HG03025 (cell line): Measurements from ENCODE around the gene CBL.

Experiments used
- ATAC-seq: cut with Tn5 transposase; IDR thresholded peaks from one replicate; pipeline ENCODE4 v1.9.1; 2021; ENCODE audit warnings: mild to moderate bottlenecking, moderate library complexity; ENCODE audit not compliant: unreplicated experiment, low FRiP score

The CBL gene

DNA sequence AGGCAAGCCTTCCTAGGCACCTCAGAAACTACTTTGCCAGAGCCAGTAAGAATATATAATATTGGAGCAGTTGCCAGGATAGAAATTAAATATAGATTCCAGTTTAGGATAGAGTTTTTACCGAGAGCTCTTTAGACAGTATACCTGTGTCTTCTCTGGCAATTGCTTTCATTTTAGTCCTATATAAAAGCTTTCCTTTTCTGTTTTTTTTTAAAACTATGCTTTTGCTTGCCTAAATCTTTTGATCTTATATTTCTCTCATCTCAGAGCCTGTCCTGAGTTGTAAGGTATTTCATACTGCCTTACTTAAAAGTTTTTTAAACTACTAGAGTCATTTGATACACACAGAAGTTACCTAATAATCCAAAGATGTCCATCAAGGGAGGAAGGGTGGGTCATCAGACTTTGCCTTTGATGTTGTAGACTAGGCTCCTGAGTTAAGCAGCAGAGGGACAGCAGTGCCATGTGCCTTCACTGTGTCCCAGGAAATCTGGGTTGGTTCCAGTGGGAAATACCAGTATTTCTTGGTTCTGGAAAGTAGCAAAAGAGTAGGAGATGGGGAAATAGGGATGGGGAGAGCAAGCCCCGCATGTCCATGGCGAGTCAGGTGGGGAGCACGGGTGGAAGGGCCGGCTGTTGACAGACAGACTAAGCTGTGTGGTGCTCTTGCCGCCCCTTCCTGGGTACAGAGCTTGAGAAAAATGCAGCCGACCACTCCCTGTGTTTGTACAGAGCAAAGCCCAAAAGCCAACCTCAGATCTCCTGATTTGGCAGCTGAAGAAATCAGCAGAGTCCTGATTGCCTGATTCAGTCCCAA lies 99.6 kb downstream of the CBL start:
- ATAC-seq = no peak

DNA sequence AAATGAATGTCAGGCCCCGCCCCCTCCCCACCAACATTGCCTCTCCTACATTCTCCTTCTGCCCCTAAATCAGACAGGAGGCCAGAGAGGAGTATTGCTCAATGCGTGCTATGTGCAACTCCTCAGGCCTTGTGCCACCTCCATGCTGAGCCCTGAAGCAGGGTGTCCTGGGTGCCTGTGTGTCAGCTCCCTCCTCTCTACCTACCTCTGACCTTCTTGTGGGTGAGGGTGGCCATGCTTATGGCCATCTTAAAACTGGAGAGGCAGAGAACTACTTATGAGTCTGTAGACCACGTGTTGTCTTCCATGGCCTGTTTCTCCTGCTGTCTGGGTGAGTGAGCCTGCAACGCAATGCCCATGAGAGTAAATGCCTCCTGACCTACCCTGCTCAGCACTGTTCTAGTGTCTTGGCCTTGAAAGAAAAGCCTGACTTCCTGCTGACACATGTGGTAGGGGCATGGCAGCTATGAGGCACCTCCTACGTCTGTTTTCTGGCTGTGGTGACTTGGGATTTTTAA lies 100.3 kb downstream of the CBL start:
- ATAC-seq = no peak

DNA sequence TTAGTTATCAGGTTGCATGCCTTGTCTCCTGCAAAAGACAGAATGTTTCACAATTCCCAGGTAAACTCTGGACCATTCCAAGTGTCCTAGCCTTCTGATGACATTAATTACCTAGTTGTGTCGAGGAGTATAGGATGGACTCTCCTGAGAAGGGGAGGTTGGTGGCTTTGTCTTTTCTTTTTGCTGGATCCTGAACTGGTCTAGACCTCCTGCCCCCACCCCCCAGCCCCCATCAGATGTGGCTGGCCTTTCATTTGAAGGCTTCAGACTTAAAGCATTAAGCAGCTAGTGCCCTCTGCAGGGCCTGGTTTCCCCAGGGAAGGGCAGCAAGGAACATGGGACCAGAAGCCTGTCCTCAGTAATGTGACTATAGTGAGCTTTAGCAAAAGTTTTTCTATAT lies 101.1 kb downstream of the CBL start:
- ATAC-seq = no peak

DNA sequence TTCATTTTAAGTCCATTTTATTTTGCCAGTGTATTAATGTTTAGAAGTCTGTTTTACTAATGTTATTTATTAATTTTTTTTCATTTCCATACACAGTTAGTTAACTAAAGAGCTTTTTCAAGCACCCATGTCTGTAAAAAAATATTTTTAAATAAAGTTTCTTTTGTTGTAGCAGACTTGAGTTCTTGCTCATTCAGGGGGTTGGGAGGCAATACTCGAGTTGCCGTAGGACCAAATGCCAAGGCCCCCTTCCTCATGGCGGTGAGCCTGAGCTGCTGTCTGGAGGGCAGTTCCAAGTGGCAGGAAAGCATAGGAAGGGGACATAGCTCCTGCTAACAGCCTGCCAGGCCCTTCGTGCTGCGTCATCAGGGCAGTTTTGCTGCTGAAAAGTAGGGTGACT lies 101.8 kb downstream of the CBL start:
- no peak for ATAC-seq

DNA sequence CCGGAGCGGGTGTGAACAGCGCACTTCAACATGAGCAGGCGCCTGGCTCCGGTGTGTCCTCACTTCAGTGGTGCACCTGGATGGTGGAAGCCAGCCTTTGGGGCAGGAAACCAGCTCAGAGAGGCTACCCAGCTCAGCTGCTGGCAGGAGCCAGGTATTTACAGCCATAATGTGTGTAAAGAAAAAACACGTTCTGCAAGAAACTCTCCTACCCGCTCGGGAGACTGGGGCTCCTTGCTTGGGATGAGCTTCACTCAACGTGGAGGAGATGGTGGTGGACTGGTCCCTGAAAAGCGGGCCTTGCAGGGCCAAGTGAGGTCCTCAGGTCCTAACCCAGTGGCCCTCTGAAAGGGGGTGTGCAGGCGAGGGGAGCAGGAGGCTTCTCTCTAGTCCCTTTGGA lies 103.3 kb downstream of the CBL start:
- ATAC-seq = no peak

DNA sequence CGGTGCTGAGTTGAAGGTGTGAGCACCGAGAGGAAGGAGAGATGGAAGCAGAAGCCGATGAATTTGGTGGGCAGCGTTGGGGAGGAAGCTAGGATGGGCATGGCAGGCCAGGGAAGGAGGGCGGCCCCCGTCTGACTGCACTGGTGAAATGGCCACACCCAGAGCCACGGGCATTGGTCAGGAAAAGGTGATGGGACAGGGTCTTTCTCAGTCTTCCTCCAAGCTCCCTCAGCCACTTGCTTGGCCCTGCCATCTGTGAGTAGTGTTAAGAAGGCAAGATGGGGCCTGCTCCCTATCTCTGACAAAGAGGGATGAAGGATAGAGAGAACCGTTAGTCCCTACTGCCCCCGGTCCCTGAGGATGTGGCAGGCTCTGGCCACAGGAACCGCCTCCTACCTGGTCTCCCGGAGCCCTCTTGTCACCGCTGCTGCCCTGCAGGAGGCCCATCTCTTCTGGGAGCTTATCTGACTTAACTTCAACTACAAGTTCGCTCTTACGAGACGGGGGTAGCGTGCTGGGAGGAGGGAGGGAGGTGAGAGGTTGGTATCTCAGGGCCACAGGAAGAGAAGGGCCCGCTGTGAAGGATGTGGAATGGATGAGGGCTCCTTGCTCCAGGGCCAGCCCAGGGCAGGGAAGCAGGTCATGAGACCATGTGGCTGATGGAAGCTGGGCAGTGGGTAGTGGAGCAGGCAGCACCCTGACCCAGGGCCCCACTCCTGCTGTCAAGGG lies 104.0 kb downstream of the CBL start:
- no peak for ATAC-seq

DNA sequence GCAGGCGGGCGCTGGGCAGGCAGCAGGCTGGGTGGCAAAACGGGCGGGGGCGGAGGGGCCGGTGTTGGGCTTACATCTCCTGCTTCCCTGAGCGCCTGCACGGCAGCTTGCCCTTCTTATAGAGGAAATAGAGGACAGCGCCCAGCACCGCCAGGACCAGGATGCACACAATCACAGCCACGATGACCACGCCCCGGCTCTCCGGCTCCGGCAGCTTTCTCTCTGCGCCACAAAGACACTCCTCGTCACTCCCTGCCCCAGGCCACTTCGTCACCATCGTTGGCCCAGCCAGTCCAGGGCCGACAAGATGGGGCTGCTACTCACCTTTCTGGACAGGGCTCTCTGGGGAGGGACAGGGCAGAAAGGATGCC lies 104.5 kb downstream of the CBL start:
- no peak for ATAC-seq

DNA sequence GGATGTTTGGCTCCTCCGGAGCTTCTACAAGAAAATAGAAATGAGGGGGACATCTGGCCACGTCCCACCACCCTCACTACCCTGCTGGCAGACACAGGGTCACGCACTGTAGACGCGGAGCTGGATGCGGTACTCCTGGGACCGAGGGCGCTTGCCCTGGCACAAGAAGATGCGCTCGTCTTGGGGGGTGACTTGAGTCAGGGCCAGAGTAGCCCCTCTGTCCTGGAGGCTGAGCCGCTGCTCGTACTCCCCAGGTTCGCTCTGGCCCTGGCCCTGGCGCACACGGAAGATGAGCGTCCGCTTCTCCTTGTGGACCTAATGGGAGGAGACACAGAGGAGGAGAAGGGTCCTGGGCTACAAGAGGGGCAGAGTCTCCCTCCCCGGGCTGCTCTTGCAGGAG lies 108.6 kb downstream of the CBL start:
- no peak for ATAC-seq

DNA sequence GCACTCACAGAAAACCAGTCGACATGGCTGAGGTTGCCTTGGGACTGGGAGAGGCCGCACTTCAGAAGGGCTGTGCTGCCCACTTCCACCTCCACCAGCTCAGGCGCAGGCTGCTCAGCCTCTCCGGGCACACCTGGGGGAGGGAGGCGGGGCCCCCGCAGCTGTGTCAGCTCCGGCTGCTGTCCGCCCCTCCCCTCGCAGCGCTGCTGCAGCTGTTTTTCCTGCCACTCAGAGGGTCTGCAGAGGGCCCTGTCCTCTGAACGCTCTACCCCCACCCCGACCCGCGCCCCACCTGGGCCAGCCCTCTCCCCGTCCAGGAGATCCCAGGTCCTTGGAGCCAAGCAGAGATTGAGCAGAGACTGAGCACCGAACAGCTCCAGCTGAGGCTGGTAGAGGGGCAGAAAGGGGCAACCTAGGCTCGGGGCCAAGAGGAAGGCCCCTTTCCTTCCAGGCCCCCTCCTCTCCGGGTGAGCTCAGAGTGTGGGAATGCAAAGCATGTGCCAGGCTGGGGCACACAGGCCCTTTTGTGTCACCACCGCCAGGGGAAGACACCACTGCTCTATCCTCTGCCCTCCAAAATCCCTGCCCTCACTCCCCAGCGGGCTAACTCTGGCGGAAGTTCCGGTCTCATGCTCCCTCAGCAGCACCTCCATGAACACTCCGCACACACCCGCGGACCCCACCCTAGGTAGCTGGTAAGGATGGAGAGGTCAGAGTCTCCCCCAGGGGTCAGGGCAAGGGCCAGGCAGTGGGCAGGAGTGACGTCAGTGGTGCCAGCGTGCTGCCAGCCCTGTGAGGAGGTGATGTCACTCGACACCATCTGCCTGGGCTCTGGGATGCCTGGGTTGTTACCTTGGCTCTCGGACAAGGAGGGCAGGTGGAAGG lies 109.2 kb downstream of the CBL start:
- no peak for ATAC-seq

DNA sequence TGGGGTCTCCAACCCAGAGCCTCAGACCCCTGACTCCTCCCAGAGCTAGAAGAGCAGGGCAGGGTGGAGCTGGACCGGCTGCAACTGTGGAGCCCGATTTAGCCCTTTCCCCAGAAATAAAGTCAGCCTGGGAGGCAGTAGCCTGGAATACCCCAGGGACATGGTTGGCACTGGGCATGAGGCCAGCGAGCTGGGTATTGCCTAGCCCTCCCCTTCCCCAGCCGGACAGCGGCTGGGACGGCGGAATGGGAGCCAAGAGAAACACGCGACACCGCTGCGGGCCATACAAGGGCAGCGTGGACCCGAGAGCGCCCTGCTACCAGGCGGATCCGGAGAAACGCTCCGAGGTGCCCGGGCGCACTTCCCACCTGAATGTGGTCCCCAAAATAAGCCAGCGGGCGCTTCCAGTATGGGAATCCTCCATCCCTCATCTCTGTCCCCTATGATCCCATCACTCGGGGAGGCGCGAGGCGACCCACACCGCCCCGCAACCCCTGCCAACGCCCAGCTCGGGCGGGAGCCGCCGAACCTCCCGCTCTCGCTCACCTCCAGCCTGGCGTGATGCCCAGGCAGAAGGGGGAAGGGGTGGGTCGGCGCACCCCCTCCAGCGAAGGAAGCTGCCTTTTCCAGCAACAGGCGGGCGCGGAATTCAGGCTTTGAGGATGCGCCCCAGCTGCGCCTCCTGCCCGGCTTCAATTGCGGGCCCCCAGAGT lies 110.0 kb downstream of the CBL start:
- no peak for ATAC-seq

DNA sequence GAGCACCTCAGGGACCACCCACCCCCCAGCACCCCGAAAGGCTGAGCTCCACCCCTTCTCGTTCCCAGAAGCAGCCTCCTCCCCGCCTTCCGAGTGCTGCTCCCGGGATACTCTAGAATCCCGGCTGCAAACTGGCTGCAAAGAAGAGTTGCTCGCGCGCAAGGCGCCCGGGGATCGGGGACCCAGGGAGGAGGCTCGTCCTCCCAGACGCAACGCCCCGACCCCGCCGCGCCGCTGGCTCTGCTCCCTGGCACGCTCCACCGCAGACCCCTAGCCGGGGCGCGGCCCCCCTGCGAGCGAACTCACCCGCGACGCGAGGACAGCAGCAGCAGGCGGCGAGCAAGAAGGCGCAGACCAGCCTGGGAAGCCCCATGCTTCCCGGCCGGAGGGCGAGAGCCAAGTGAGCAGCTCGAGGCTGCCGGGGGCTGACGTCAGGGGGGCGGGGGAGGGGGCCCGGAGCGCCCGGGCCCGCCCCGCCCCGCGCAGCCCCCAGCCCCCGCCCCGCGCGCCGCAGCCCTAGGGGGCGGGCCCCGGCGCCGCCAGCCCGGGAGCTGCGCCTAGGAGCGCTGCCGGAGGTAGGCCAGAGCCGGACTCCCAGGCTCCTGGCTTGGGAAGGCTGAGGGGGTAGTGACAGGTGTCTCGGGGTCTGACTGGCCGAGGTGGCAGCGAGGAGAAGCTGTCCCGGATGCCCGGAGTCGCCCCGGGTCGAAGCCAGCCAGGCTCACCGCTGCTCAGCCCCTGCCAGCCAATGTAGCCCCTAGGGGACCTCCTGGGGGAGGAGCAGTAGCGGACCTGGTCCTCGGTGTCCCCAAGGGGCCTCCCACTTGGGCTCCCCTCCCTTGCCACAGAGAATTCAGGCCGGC lies 110.8 kb downstream of the CBL start, which contains the start of gene MCAM:
MCAM (minus strand) TSS at position 402 of the 863 bp plus-strand sequence; CDS start at position 373, 29 bp downstream.
- ATAC-seq = no peak

DNA sequence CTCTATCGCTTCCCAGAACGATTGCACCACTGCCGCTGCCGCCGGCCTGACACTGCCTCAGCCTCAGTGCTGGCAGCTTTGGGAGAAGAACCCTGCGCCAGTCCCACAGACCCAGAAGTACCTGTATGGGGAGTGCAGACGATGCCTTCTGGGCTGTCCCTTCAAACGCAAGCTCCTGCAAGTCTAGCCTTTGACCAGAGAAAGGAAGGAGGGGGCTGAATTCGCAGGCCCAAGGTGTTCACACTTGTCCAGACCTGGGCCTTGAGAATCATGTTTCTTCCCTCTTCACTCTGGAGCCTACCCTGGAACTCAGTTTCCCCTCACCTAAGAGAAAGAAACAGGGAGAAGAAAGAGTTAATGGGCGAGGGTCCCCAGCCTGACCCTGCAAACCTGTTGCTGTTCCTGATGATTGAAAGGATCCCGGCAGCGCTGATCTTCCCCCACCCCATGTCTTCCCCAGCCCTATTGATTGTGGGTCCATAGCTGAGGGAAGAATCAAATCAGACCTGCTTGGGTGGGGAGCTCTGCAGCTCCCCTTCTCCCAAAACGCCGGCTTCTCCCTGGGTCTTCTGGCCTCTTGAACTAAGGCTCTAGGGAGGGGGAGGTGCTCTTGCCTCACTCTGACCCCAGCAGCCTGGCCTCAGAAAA lies 111.6 kb downstream of the CBL start:
- ATAC-seq = no peak

DNA sequence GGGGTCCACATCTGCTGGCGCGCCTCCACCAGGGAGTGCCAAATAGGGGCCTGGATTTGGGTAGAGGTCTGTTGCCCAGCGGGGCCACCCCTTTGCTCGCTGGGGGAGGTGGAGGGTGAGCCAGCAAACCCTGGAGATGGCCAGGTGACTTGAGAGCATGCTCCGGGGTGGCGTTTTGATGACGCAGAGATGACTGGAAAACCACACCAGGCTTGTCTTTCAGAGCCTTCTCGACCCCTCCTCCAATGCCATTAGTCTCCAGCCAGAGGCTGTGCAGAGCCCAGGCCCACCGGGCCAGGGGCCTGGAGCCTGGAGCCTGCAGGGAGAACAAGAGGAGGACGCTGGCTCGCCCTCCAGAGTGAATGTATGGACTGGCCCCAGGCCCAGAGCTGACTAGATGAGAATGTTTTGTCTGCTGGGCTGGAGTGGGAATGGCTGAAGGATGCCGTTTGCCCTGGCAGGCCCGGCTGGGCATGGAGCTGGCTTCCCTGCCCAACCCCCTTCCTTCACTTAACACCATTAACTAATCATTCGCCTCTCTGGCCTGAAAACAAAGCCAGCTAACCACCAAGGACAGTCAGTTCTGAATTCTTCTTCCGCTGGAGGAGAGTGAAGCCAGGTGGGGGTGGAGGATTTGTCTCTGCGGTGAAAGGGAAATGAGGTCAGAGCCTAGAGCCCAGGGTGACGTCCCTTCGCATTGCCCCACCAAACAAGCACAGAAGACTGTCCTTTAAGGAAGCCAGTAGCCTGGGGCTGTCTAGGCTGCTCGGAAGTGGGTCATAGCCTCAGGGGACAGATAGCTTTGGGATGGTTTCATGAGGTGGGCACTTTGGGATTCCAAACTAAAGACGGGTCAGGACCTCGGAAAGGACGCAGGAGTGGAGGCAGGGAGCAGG lies 112.3 kb downstream of the CBL start:
- no peak for ATAC-seq

DNA sequence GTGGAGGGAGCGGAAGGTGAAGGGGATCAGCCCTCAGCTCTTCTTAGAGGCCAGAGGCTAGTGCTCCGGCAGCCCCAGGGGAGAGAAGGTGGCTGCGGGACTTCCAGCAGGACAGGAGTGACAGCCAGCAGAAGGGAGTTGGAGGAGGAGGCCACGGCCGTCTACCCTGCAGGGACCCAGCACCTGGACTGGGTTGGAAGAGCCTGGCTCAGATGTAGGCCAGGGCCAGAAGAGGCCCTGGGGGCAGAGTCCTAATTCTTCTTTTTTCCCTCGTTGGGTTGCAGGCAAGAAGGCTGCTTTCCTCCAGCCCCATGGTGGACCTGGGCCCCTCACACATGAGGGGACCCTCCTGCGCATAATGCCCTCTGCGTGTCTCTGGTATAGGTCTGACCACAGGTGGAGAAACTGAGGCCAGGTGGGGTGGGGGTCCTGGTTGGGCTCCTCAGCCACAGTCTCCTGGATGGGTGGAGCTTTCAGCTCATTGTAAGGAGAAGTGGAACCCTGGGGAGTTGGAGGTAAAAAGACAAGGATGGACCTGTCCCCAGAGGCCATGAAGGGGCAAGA lies 113.1 kb downstream of the CBL start:
- no peak for ATAC-seq

DNA sequence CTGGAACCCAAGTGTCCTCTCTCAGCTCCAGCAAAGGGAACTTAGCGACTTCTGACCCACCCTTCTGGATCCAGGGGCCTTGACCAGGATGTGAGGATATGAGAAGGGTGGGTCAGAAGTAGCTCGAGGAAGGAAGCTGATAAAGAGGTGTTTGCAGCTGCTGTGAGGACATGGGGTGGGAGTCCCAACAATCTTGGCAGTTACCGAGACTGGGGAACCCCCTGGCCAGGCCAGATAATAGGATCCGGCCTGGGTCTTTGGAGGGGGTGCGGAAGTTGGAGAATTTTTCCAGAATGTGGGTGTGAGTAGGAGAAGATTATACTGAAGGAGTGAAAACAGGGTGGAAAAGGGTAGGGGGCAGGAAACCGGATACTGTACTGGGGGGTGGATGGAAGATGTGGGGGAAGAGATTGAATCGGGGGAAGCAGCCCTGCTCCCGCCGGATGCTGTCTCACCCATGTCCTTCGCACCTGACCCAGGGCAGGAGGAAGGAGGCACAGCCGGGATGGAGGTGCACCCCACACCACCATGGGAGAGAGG lies 113.6 kb downstream of the CBL start:
- ATAC-seq = no peak

DNA sequence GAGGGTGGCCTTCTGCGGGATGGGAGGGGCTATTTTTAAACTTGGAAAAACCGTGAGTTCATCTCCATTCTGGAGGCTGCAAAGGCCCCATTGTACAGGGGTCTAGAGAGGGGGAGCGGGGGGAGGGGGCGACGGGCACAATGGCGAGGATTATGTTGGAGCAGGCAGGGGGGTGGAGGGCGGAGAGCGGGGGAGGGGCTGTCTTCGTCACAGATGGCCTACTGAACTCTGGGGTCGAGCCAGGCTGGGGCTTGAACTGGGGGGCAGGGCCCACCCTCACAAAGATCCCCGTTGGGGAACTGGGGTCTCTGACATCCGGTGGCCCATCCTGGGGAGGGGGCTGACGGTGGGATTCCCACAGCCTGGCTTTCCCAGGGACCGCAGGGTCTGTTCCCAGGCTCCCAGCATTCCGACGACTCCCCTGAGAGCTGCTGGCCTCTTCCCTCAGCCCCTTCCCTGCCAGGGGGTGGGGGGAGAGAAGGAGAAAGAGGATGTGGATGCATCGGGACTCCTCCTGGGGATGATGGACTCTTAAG lies 114.2 kb downstream of the CBL start:
- ATAC-seq = no peak
